Mesendoderm (in vitro differentiated cells): ENCODE measurements around the gene WDR1.

Experiments used
- DNase-seq: peaks from one replicate; pipeline ENCODE4 v3.0.0; 2013
- H2AK5ac ChIP-seq: 2 replicates; pipeline ENCODE4 v1.6.1; 2013; ENCODE audit warnings: low read length, inconsistent platforms
- H2BK120ac ChIP-seq: 2 replicates; pipeline ENCODE4 v1.6.1; 2013; ENCODE audit warnings: low read depth, mild to moderate bottlenecking, low read length, moderate library complexity, mixed read lengths
- H2BK15ac ChIP-seq: replicated peaks from 2 replicates; pipeline ENCODE4 v1.6.1; 2013; ENCODE audit warnings: low read depth, mild to moderate bottlenecking, moderate library complexity
- H2BK5ac ChIP-seq: 2 replicates; pipeline ENCODE4 v1.6.1; 2013; ENCODE audit warnings: low read length, inconsistent platforms
- H3K18ac ChIP-seq: 2 replicates; pipeline ENCODE4 v1.6.1; 2013; ENCODE audit warnings: mild to moderate bottlenecking, low read length, mixed read lengths
- H3K23ac ChIP-seq: one replicate; pipeline ENCODE4 v1.6.1; 2013; ENCODE audit warnings: low read length
- H3K27ac ChIP-seq: 2 replicates; pipeline ENCODE4 v1.5.1; 2013; ENCODE audit warnings: low read depth, mild to moderate bottlenecking, inconsistent platforms, low read length, moderate library complexity
- H3K27me3 ChIP-seq: 2 replicates; pipeline ENCODE4 v1.6.1; 2013; ENCODE audit warnings: low read length, control low read depth, mild to moderate bottlenecking, inconsistent platforms; ENCODE audit not compliant: insufficient read depth, poor library complexity
- H3K36me3 ChIP-seq: 2 replicates; pipeline ENCODE4 v1.6.1; 2013; ENCODE audit warnings: low read length, inconsistent platforms; ENCODE audit not compliant: control insufficient read depth, insufficient read depth
- H3K4ac ChIP-seq: one replicate; pipeline ENCODE4 v1.6.1; 2013; ENCODE audit warnings: low read depth, mild to moderate bottlenecking, low read length, moderate library complexity
- H3K4me1 ChIP-seq: 2 replicates; pipeline ENCODE4 v1.6.1; 2013; ENCODE audit warnings: low read depth, low read length, inconsistent platforms; ENCODE audit not compliant: control insufficient read depth
- H3K4me2 ChIP-seq: 2 replicates; pipeline ENCODE4 v1.6.1; 2013; ENCODE audit warnings: low read length
- H3K4me3 ChIP-seq: 2 replicates; pipeline ENCODE4 v1.5.1; 2013; ENCODE audit warnings: mild to moderate bottlenecking, low read length
- H3K56ac ChIP-seq: one replicate; pipeline ENCODE4 v1.6.1; 2013; ENCODE audit warnings: low read length
- H3K79me1 ChIP-seq: 2 replicates; pipeline ENCODE4 v1.6.1; 2013; ENCODE audit warnings: low read length, inconsistent platforms
- H3K79me2 ChIP-seq: 2 replicates; pipeline ENCODE4 v1.6.1; 2013; ENCODE audit warnings: mild to moderate bottlenecking, low read length; ENCODE audit not compliant: control insufficient read depth, insufficient read depth
- H3K9ac ChIP-seq: 2 replicates; pipeline ENCODE4 v1.6.1; 2013; ENCODE audit warnings: low read length, inconsistent platforms
- H4K5ac ChIP-seq: one replicate; pipeline ENCODE4 v1.6.1; 2013; ENCODE audit warnings: low read length
- H4K8ac ChIP-seq: one replicate; pipeline ENCODE4 v1.6.1; 2013; ENCODE audit warnings: low read depth, mild to moderate bottlenecking, control low read depth, low read length, moderate library complexity
- WGBS: extraction: QIAGEN DNeasy Blood & Tissue Kit; methylation state at CpG from one replicate; pipeline ENCODE4 v1.1.7; 2013; ENCODE audit warnings: low lambda C conversion rate, missing lambda C conversion rate; ENCODE audit not compliant: insufficient coverage; ENCODE audit errors: extremely low coverage; 5-methylcytosine and 5-hydroxymethylcytosine counted together

The WDR1 gene

DNA sequence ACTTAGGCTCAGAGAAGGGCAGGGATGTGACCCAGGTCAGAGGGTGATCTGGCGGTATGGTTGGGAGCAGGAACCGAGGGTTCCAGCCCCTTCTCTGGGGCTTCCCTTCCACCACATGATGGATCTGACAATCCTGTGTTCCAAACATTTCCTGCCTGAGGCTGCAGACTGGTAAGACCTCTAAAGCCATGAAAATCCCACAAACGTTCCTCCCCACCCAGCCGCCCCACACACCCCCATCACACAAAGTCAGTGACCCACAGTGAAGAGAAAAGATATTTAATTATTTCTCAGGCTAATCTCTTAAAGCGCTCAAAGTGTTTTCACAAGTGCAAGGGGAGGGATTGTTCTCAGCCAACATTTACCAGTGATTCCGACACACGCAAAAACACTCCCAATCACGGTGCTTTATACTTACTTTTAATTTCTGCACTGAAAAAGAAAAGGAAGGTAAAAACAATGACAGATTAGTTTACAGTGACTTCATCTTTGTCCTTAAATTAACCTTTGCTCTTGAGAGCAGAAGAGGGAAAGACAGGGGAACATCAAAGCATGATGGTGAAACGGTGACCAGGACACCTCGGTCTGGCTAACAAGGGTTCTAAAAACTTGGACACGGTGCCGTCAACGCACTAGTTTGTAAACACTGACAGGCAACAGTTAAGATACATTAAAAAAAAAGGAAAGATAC, 42.4 kb downstream of the WDR1 start:
- Histone ChIP-seq H4K5ac (no peak overlapping the region), H3K79me1 (no peaks in the 10 kb centered on the region), H3K56ac (no peak overlapping the region), H3K4ac (no peak overlapping the region), H2BK5ac (no peak overlapping the region), H3K36me3 (peaks cover 33% of the 10 kb centered on the region), H3K4me1 (no peaks in the 10 kb centered on the region), H4K8ac (no peak overlapping the region), H3K27me3 (no peaks in the 10 kb centered on the region), H3K23ac (no peak overlapping the region), H3K18ac (no peak overlapping the region), H3K79me2 (no peaks in the 10 kb centered on the region), H3K9ac (no peak overlapping the region), H2BK120ac (no peak overlapping the region), H3K27ac (no peak overlapping the region), H2AK5ac (no peak overlapping the region), H3K4me2 (no peak overlapping the region), H3K4me3 (no peak overlapping the region), H2BK15ac (no peak overlapping the region)
- DNase-seq, result no peak
- WGBS, result no CpG with 5 or more reads among the region's 13 CpGs

DNA sequence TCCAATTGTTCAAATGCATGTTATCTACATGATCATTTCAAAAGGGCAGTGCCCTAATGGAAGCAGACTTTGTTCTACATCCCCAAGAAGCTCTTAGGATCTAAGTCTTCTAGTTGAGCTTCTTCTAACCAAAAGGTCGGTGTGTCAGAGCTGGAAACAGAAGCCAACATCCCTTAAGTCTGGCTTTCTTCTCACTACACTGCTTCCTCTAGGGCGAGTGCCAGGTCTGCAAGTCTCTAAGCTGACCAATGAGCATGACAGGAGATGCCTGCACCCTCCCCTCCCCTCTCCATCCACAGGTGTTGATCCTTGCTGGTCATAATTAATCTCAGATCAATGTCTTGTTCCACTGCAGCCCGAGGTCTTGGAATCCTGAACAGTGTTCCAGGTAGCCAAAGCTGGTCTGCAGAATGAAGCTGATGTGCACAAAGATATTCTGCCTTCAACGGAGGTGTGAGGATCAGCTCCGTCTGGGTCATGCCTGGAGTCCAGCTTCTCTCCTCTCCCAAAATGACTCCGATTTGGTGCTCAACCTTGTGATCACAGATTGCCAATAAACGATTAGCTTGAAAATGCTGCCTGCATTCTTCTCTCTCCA, 44.1 kb downstream of the WDR1 start:
- Histone ChIP-seq H2BK15ac (no peak overlapping the region), H3K27ac (no peak overlapping the region), H3K56ac (no peak overlapping the region), H2AK5ac (no peak overlapping the region), H3K18ac (no peak overlapping the region), H3K36me3 (peaks cover 24% of the 10 kb centered on the region), H3K4me1 (no peaks in the 10 kb centered on the region), H3K4ac (no peak overlapping the region), H3K23ac (no peak overlapping the region), H3K27me3 (no peaks in the 10 kb centered on the region), H3K79me1 (no peaks in the 10 kb centered on the region), H4K5ac (no peak overlapping the region), H3K4me2 (no peak overlapping the region), H3K79me2 (no peaks in the 10 kb centered on the region), H4K8ac (no peak overlapping the region), H3K4me3 (no peak overlapping the region), H2BK120ac (no peak overlapping the region), H3K9ac (no peak overlapping the region), H2BK5ac (no peak overlapping the region)
- no peak for DNase-seq
- WGBS, result no CpG with 5 or more reads among the region's 7 CpGs

DNA sequence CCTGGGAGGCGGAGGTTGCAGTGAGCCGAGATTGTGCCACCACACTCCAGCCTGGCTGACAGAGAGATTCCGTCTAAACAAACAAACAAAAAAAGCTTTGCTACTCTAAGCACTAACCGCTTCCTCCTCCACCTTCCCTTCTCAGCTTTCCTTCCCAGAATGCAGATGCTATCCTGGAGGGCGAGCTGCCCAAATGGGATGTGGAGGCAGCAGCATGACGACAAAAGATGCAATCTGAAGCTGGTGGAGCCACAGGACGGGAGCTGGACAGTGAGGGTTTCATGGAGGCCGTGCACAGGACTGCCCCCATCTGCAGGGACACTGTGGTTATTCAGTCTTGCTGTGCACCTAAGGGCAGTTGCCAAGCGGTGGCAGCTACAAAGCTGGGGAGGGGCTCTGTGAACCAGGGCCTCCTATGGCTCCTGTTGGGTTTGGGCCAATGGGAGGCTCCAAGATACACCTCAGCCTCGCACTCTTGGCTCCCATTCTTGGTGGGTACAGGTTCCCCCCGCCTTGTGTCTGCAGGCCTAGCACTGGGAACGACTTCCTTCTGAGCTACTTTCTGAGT, 47.4 kb downstream of the WDR1 start:
- H3K36me3 ChIP-seq, result peaks cover 6% of the 10 kb centered on the region
- no peaks in the 10 kb centered on the region for H3K27me3 ChIP-seq
- H2BK120ac ChIP-seq, result no peak overlapping the region

DNA sequence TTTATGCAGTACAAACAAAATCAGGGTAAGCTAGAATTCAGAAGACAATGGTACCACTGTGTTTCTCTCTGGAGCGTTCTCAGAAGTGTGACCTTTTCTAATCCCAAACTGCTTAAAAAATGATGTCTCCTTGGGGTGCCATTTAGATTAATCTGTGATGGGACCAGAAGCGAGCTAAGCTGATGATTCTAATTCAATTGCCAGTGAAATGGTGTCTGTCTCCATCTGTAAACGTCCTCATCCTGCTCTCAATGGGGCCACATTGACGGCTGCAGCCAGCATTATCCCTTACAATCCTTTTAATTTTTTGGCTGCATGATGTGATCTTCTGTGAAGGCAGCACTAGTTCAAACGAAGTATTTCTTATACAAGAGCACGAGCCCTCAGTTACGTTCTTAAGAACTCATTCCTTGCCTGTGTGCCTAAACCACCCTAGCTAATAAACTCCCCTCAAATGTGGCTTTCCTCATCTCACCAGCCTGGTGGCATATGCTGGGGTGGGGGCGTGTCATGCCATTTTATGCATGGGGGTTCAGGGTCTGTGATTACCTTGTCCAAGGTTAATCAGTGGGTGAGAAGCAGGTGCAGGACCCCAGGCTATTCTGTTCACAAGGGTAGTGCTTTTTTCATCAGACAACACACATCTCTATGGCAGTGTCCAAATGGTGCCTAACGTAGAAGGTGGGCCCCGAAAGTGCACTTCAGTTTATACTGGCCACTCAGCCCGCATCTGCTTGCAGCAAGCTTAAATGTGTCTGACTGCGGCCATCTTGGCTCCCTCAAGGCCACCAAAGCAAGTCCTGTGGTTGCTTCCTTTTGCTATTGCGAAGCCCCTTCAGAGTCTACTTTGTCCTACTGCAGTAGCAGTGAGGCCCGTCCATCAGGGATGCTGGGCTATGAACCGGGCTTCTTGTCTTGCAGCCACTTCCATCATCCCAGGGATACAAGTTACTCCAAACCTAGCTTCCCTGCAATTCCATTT, 49.6 kb downstream of the WDR1 start:
- Histone ChIP-seq H3K23ac (no peak overlapping the region), H2AK5ac (no peak overlapping the region), H4K8ac (no peak overlapping the region), H3K4me2 (no peak overlapping the region), H2BK5ac (no peak overlapping the region), H3K4ac (no peak overlapping the region), H3K27ac (no peak overlapping the region), H3K36me3 (no peaks in the 10 kb centered on the region), H3K79me1 (no peaks in the 10 kb centered on the region), H2BK120ac (no peak overlapping the region), H3K27me3 (no peaks in the 10 kb centered on the region), H3K9ac (no peak overlapping the region), H3K56ac (no peak overlapping the region), H3K4me3 (no peak overlapping the region), H3K18ac (no peak overlapping the region), H3K79me2 (no peaks in the 10 kb centered on the region), H4K5ac (no peak overlapping the region), H2BK15ac (no peak overlapping the region), H3K4me1 (peaks cover 8% of the 10 kb centered on the region)
- DNase-seq, result no peak
- WGBS, result no CpG with 5 or more reads among the region's 15 CpGs

More for the DNA sequence above, 47.4 kb downstream of the WDR1 start:
- Histone ChIP-seq H2BK5ac (no peak overlapping the region), H2BK15ac (no peak overlapping the region), H3K4me3 (no peak overlapping the region), H2AK5ac (no peak overlapping the region), H3K23ac (peak overlapping the region; percentile 82), H4K8ac (no peak overlapping the region), H3K79me1 (no peaks in the 10 kb centered on the region), H3K4ac (no peak overlapping the region), H3K27ac (no peak overlapping the region), H3K4me1 (no peaks in the 10 kb centered on the region), H3K56ac (no peak overlapping the region), H3K79me2 (no peaks in the 10 kb centered on the region), H3K18ac (no peak overlapping the region), H4K5ac (no peak overlapping the region), H3K9ac (no peak overlapping the region), H3K4me2 (no peak overlapping the region)
- no peak for DNase-seq
- no CpG with 5 or more reads among the region's 12 CpGs for WGBS

DNA sequence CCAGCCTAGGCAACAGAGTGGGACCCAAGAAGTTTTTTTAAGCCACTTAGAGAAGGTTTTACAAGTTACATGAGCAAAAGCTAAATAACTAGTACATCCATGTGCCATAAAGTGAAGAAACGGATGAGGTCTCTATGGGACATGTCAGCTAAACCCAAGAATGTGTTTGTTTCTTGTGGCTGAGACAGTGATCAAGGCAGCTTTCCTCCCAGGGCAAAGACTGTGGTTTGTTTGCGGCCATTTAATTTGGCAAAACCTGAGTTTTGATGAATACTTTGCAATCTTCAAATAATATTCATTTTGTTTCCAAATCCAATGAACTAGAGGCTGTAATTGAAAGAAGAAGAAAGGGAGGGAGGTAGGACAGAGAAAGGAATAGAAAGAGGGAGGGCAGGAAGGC, 50.4 kb downstream of the WDR1 start:
- Histone ChIP-seq H3K23ac (no peak overlapping the region), H3K4ac (no peak overlapping the region), H3K36me3 (no peaks in the 10 kb centered on the region), H2AK5ac (no peak overlapping the region), H3K4me2 (no peak overlapping the region), H3K4me1 (peaks cover 8% of the 10 kb centered on the region), H3K79me1 (no peaks in the 10 kb centered on the region), H3K18ac (no peak overlapping the region), H2BK15ac (no peak overlapping the region), H3K27me3 (no peaks in the 10 kb centered on the region), H2BK5ac (no peak overlapping the region), H3K9ac (no peak overlapping the region), H4K5ac (no peak overlapping the region), H3K27ac (no peak overlapping the region), H3K56ac (no peak overlapping the region), H3K4me3 (no peak overlapping the region), H3K79me2 (no peaks in the 10 kb centered on the region), H4K8ac (no peak overlapping the region), H2BK120ac (no peak overlapping the region)
- no CpG with 5 or more reads among the region's 2 CpGs for WGBS
- no peak for DNase-seq
